HG02884 (cell line): ENCODE results near the gene PXDN.
A peak's percentile ranks its signal among the peaks of the same experiment; 100 is the strongest.
"Not testable (repeated sequence)": the region's sequence is repeated elsewhere in the genome, so short reads cannot be mapped to it uniquely, and the experiment has no call there.

Experiments used
- ATAC-seq: cut with Tn5 transposase; IDR thresholded peaks from one replicate; pipeline ENCODE4 v1.9.1; 2021; ENCODE audit warnings: mild to moderate bottlenecking, moderate library complexity; ENCODE audit not compliant: unreplicated experiment

The PXDN gene

DNA sequence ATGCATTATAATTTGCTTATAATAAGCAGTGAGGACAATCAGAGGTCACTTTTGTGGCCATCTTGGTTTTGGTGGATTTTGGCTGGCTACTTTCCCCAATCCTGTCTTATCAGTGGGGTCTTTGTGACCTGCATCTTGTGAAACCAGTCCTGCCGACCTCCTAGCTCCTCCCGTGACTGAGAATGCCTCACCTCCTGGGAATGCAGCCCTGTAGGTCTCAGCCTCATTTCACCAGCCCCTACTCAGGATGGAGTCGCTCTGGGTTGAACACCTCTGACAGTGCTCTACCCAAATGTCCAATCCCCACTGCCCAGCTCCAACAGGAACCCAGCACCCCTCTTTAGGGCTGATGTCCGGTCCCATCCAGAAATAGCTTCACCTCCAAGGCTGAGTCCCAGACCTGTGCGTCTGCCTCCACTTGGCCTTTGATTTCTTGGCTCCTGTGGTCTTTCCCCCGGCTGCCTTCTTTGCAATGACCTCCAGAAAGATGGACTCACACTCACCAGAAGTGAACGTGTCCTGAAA lies 31.3 kb upstream of the PXDN start:
- no peak for ATAC-seq

DNA sequence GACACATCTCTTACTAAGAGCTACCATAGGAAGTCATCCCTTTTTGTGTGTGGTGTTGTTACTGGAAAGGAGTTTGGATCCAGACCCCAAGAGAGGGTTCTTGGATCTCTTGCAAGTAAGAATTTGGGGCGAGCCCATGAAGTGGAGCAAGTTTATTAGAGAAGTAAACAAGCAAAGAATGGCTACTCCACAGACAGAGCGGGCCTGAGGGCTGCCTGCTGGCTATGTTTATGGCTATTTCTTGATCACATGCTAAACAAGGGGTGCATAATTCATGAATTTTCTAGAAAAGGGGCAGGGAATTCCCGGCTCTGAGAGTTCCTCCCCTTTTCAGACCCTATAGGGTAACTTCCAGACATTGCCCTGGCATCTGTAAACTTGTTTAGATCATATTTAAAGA lies 30.6 kb upstream of the PXDN start:
- no peak for ATAC-seq

DNA sequence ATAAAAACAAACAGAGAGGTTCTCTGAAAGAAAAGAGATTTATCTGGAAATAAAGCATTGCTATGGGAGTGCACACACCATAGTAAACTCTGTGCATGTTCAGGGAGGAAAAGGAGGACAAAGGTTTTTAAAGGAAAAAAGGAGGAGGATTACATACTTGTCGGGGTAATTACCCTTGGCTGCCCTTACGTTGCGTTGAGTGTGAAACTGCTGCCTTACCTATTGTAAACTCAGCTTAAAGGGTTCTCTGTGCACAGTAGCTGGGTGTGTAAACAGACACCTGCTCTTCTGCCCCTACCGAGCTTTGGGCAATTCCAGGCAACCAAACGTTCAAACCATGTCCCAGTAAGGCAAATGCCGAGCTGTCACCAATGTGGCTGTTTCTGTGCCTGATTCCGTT lies 29.6 kb upstream of the PXDN start:
- no peak for ATAC-seq

DNA sequence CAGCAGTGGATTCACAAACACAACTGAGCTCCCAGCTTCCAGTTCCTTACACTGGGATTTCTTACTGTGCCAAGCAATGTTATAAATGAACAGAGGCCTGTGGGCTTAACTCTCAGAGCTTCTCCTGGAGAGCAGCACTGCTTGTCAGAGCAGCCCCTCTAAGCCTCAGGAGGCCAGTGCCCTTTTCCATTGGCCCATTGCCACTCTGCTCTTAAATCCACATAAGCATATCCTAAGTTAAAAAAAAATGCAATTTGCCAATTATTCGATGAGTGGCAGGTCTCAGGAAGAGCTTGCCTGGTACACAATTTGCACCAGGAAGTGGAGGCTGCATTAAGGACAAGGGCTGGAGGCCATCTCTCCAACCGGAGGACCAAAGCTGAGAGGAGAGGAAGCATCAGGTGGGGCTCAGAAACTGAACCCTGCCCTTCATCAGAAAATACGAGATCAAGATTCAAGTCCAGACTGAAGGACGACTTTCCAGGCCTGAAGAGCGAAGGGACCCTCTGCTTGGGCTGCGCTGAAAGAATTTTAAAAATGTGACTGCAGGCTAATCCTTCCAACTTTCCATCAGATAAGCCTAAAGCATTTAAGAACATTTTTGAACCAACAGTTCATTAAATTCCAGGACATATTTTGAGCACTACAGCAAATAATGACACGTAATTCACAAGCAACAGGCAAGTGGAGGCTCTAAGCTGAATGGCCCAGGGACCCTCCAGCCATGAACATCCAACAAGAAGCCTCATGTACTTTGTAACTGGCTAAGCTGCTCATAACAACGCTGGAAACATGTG lies 28.4 kb upstream of the PXDN start:
- no peak for ATAC-seq

DNA sequence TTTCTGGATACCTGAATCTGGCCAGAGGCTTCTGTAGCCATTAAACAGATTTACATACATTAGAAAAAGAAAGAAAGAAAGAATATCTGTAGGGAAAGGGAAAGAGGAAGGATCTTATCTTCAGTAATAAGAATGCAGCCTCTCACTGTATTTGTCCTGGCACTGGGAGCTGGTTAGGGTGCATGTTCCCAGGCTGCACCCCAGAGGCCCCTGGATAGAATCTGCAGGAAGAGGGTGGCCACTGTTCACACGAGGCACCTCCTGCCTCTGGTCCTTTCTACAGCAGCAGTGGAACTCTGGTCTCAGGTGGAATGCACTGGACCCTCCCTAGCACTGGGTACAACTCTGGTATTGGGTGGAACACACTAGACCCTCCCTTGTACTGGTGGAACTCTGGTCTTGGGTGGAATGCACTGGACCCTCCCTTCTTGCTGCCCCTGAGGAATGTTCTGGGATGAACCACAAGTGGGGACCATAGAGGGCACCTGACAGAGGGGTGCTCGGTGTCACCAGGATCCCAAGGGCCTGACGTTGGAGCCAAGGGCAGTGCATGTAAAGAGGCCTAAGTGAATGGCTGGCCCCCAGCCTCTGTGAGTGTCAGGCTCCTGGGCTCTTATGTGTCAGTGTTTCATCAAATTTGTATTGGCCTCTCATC lies 27.4 kb upstream of the PXDN start:
- no peak for ATAC-seq

DNA sequence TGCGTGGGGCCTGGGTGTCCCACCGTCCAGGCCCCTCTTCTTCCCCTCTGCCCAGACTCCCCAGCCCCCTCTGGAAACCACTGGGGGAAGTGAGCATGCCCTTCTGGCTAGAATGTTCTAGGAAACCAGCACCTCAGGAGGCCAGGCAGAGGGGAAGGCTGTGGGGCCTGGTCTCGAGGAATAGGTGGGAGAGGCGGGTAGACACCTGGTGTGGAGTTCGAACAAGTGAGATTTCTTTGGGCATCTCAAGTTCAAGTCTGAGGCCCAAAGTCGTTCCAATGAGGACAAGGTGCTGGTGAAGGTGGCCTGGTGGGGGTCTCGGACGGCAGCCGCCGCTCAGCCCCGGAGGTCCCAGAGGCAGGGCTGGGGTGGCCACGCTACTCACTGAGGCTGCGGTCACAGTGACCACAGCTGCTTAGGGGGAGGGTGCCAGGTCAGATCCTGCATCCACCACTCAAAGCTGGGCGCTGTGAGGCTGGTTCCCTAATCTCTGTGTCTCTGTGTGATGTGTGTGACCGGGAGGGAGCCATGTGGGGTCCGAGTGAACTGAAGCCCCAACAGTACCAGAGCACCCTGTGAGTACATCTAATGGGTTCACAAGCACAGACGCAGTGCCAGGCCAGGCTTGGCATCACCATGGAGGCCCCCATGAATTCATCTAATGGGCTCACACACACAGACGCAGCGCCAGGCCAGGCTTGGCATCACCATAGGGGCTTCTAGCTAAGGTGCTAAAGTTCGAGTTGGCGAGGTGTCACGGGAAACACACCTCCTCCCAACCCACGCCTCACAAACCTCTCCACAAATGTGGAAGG lies 26.5 kb upstream of the PXDN start:
- no peak for ATAC-seq

DNA sequence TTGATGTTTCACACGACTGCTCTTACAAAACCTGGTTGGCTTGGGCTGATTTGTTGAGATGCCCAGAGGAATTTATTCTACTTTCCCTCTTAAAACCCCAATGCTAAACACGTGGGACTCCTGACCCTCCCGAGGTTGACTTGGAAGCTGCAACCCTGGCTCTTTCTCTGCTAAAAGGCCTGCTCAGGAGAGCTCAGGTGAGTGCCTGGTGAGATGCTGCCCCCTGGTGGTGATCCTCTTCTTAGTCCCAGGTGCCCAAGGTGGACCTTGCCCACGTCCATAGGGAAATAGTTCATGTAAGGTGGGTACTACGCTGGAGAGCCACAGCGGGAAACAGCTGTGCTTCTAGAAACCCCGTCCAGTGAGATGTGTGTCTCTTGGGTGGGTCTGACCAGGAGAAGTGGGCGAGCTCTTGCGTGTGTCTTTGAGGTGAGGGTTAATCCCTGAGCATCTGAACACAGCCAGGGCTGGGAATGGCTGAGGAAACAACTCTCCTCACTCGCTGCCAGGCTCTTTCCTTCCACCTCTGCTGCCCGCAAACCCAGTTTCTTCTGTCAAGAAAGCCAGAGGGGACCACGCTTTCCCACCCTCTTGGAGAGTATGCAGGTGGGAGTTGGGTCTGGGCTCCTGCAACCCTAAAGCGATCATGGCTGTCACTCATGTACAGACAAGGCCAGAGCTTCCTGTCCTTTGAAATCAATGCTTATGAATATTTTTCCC lies 25.5 kb upstream of the PXDN start:
- ATAC-seq: peak; percentile 62

DNA sequence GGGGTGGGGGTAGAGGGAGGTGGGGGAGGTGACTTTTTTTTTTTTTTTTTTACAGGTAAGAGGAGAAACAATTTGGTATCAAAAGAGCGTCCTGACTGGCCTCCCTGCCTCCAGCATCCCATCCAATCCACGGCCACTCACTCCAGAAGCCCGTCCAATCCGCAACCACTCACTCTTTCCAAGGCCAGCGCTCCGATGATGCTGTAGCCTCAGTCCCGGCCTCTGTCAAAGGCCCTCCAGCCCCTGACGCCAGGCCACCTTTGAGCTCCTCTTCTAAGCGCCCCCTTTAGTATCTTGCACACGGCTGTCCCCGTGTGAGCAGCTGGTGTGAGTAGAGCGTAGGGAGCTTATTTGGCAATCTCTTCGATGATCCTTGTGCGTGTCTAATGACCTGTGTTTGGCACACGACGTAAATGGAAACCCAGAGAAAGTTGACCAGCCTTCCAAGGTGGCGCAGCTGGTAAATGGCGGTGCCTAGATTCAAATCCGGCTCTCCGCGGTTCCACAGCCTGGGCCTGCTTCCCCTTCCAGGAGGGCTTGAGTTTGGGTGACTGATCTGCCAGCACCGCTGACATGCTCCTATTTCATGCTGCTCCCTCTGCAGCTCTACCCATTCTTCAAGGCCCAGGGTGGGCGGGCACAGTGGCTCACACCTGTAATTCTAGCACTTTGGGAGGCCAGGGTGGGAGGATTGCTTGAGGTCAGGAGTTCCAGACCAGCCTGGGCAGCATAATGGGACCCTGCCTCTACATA lies 23.8 kb upstream of the PXDN start:
- ATAC-seq: no peak

DNA sequence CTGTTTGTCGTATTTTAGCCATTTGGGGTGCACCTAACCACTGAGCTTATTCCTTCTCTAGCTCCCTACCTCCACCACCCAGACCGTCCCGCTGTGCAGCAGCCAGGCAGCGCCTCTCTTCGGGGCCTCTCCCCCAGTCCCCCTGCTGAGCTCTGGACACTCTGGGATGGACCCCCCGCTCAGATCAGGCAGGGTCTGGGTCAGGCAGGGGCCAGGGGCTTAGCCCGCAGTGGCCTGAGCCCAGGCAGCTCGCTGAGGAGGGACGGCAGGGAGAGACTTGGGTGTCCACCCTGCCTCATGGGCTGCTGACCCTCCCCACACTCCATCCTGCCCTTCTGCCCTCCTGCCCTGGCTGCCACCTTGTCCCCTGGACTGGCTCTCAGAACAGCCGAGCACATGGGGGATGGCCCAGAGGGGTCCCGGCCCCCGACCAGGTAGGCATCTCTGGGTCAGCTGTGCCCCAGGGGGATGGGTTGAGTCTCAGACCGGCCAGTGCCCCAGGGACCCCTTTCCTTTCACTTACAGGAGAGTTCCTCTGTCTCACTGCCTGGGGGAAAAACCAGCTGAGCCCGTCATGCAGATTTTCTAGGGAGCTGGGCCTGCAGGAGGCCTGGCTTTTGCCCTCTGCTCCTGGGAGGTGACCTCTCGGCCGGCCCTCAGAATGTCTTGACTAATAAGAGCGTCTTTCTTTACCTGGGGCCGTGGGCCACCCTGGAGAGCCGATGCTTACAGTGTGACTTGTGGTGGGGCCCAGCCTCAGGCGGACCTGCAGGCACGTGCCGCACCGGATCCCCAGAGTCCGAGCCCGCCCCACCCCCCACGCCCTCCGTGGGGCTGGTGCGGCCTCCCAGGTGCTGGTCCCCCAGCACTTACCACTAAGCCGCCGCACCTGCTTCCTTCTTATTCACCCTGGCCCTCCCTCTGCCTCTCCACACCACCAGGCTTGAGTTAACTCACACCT lies 22.8 kb upstream of the PXDN start:
- no peak for ATAC-seq

DNA sequence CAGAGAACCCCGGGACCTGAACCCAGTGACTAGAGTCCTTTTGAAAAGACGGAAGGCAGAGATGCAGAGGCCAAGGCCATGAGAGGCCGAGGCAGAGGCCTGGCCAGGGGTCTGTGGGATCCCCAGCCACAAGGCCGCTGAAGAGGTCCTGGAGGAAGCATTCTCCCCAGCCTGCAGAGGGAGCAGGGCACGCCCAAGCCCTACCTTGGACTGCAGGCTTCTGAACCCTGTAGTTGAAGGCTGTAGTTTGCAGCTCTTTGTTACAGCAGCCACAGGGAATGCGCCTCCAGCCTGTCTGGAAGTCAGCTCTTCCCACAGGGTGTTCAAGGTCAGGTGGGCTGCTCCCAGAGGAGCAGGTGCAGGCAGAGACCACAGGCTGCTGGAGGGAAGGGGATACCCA lies 22.1 kb upstream of the PXDN start:
- no peak for ATAC-seq

DNA sequence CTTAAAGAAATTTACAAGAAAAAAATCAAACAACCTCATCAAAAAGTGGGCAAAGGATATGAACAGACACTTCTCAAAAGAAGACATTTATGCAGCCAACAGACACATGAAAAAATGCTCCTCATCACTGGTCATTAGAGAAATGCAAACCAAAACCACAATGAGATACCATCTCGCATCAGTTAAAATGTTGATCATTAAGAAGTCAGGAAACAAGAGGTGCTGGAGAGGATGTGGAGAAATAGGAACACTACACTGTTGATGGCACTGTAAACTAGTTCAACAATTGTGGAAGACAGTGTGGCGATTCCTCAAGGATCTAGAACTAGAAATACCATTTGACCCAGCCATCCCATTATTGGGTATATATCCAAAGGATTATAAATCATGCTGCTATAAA lies 20.9 kb upstream of the PXDN start:
- not testable (repeated sequence) for ATAC-seq

DNA sequence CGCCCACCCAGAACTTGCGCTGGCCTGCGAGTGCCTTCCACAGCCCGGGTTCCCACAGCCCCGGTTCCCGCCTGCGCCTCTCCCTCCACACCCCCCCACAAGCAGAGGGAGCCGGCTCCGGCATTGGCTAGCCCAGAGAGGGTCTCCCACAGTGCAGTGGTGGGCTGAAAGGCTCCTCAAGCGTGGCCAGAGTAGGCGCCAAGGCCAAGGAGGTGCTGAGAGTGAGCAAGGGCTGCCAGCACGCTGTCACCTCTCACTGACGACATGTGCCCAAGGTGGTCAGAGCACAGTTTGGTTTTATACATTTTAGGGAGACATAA lies 15.3 kb upstream of the PXDN start:
- no peak for ATAC-seq

DNA sequence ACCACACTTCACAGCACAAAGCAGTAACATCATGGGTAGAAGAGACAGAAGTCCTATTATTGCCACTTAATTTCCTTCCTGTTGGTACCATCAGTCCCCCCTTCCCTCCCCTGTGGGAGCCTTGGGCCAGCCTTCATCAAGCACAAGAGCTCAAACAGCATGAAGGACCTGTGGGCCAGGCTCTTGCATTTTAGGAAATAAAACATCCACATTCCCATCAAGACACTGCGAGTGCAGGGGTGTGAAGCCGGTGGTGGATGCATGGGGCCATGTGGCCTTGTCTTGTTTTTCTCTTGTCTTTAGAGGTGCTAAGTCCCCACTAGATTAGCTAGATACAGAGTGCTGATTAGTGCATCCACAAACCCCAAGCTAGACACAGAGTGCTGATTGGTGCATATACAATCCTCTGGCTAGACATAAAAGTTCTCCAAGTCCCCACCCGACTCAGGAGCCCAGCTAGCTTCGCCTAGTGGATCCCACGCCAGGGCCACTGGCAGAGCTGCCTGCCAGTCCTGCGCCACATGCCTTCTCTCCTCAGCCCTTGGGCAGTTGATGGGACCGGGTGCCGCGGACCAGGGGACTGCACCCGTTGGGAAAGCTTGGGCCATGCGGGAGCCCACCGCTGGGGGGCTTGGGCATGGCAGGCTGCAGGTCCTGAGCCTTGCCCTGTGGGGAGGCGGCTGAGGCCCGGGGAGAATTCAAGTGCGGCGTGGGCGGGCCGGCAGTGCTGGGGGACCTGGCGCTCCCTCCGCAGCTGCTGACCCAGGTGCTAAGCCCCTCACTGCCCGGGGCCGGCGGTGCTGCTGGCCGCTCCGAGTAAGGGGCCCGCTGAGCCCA lies 14.7 kb upstream of the PXDN start:
- no peak for ATAC-seq

DNA sequence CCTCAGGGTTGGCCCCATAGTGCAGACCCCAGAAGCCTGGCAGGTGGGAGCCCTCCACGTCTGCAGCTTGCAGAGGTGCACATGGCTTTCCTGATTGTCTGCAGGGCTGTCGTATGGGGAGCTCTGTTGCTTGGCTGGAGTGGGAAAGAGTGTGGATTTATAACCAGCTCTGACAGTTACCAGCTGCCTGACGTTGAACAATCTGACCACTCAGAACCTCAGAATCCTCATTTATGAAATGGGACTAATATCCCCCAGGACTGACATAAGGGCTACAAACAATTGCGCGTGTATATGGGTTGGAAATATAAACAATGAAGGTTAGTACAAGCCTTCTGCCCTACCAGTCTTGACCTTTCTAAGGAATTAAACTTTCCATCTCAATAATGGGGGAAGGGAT lies 13.9 kb upstream of the PXDN start:
- no peak for ATAC-seq

DNA sequence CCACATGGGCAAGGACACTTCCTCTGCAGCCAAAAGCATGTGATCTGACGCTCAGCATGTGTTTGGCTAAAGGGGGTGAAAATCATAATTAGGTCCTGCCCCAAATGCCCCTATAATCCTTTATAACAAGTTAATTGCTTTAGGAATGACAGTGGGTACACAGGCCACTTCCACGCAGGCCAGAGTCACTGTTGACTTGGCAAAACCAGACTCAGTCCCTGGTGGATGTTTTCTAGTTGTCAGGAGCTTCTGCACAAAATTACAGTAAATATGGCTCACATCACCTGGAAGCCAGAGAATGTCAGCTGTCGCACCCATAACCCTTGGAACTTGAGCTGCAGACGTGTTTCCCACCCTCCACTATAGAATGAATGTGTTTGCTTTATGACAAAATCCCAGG lies 13.3 kb upstream of the PXDN start:
- ATAC-seq: no peak

DNA sequence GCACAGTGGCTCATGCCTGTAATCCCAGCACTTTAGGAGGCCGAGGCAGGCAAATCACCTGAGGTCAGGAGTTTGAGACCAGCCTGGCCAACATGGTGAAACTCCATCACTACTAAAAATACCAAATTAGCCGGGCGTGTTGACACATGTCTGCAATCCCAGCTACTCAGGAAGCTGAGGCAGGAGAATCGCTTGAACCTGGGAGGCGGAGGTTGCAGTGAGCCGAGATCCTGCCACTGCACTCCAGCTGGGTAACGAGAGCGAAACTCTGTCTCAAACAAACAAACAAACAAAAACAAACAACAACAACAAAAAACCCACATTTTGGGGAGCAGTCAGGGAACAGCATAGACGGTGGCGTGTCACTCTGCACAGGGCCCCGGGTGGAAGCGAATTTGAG lies 12.8 kb upstream of the PXDN start:
- not testable (repeated sequence) for ATAC-seq

DNA sequence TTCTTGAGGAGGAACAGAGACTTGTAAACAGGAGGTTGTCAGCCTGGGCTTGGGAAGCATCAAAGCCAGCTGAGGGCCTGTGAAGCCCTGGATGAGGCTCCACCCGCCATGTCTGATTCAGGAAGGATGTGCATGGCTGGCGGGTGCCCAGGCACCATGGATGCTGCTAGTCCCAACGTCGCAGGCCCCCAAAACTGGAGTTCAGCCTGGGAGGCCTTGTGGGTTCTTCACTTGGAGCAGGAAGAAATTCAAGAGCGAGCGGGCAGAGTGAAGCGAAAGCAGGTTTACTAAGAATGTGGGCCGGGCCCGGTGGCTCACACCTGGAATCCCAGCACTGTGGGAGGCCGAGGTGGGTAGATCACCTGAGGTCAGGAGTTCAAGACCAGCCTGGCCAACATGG lies 12.1 kb upstream of the PXDN start:
- no peak for ATAC-seq

DNA sequence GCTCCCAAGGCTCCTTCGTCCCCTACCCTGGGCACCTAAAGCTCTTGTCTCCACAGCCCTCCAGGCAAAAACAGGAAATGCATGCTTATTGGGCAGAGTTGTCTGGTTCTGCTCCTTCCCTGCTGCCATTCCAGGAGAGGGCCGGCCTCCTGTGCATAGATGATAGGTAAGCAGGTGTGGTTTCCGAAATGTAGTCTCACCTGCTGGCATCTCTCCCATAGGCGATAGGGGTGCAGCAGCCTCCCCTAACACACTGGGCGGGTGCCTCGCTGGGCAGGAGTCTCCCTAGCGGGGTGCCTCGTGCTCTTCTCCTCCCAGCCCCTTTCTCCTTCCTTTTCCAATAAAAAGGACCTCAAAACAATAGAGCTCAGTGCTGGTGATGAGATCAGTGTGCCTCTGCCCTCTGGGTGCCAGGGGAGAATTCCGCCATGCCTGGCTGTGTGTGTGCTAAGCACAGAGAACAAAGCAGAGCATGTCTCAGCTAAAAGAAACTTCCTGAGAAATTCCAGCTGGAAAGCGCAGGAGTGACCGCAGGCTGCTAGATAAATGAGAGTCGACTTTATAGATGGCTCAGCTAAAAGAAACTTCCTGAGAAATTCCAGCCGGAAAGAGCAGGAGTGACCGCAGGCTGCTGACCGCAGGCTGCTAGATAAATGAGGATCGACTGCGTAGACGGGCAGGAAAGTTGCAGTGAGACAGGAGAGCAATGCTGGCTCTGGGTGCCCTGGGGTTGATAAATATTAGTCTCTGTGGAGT lies 11.3 kb upstream of the PXDN start:
- no peak for ATAC-seq
